ENCODE results near the gene PATL2.
"Not testable (repeated sequence)": the region's sequence is repeated elsewhere in the genome, so short reads cannot be mapped to it uniquely, and the experiment has no call there.

Gene PATL2

DNA sequence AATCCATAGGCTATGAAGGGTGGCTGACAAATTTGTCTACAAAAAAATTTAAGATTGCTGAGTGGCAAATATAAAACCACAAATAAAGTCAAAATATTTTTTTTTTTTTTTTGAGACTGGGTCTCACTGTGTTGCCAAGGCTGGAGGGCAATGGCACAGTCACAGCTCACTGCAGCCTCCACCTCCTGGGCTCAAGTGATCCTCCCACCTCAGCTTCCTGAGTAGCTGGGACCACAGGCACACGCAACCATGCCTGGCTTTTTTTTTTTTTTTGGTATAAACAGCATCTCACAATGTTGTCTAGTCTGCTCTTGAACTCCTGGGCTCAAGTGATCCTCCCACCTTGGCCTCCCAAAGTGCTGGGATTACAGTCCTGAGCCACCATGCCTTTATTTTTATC, 20.9 kb downstream of the PATL2 start:
- not testable (repeated sequence) for DNase-seq (ENCODE audit: low spot score)

DNA sequence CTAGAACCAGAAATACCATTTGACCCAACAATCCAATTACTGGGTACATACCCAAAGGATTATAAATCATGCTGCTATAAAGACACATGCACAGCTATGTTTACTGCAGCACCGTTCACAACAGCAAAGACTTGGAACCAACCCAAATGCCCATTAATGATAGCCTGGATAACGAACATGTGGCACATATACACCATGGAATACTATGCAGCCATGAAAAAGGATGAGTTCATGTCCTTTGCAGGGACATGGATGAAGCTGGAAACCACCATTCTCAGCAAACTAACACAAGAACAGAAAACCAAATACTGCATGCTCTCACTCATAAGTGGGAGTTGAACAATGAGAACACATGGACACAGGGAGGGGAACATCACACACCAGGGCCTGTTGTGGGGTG, 21.8 kb downstream of the PATL2 start:
- not testable (repeated sequence) for DNase-seq (ENCODE audit: low spot score)

DNA sequence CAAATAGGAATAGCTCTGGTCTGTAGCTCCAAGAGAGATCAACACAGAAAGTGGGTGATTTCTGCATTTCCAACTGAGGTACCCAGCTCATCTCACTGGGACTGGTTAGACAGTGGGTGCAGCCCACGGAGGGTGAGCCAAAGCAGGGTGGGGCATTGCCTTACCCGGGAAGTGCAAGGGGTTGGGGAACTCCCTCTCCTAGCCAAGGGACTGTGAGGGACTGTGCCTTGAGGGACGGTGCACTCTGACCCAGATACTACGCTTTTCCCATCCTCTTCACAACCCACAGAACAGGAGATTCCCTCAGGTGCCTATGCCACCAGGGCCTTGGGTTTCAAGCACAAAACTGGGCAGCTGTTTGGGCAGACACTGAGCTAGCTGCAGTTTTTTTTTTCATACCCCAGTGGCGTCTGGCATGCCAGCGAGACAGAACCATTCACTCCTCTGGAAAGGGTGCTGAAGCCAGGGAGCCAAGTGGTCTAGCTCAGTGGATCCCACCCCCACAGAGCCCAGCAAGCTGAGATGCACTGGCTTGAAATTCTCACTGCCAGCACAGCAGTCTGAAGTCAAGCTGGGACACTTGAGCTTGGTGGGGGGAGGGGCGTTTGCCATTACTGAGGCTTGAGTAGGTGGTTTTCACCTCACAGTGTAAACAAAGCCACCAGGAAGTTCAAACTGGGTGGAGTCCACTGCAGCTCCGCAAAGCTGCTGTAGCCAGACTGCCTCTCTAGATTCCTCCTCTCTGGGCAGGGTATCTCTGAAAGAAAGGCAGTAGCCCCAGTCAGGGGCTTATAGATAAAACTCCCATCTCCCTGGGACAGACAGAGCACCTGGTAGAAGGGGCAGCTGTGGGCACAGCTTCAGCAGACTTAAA, 28.1 kb downstream of the PATL2 start:
- peak; percentile 60 for DNase-seq (ENCODE audit: low spot score)

DNA sequence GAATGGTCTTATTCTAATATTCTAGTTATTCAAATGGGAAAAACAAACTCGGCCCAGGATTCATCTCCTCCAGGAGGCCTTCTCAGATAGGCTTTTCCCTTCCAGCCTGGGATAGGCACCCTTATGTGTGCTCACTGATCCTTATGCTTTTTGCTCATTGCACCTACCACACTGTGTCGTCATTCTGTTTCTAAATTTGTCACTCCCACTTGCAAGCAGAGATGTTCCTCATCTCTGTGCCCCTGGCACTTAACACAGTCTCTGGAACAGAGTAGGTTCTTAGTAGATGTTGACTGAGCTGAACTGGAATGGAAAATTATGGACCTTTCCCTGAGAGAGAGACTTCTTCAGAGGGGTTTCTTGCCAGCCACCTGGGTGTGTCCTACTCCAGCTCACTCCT, 28.9 kb downstream of the PATL2 start:
- no peak for DNase-seq (ENCODE audit: low spot score)

DNA sequence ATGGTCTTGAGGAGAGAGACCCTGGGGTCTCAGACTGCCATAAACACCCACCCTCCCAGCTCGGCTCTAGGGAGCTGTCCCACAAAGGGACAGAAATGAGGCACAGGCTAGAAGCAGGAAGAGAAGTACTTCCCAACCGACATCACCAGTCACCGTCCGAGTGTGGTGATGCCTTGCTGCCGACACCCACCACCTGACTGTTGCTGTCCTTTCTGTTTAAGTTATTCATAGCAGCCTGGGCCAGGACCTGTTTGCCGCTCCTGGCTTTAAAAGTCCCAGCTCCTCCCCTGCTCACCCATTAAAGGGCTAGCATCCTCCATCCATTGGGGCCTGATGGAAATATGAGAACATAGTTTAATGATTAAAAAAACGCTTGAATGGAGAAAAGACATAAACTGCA, 34.4 kb downstream of the PATL2 start:
- DNase-seq (ENCODE audit: low spot score), result no peak

DNA sequence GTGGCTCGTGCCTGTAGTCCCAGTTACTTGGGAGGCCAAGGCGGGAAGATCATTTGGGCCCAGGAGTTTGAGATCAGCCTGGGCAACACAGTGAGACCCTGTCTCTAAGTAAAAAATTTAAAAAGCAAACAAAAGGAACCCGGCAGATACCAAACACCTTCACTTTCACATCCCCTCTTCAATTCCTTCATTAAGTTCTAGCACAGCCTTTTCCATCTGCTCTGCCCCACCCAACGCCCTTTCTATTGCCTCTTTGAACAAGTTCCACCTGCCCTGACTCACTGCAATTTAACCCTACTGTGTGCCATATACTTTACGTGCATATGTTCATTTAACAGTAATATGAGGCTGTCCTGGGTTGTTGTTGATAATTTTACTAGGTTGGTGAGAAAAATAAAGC, 35.2 kb downstream of the PATL2 start:
- no peak for DNase-seq (ENCODE audit: low spot score)

DNA sequence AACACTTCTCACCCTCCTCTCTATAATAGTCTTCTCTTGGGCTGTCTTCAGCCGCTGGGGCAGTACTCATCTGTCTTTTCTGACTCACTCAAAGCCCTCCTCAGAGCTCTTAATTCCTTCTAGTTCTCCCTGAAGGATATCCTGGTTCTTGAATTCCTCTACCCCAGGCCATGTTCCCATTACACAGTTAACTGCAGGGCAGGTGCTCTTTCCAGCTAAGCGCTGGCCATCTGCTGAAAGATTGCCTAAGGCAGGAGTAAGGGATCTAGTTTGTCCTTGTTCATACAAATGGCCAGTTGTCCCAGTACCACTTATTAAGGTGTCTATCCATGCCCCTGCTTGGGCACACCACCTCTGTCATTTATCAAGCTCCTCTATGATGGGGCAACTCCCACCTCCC, 37.5 kb downstream of the PATL2 start:
- DNase-seq (ENCODE audit: low spot score), result no peak

DNA sequence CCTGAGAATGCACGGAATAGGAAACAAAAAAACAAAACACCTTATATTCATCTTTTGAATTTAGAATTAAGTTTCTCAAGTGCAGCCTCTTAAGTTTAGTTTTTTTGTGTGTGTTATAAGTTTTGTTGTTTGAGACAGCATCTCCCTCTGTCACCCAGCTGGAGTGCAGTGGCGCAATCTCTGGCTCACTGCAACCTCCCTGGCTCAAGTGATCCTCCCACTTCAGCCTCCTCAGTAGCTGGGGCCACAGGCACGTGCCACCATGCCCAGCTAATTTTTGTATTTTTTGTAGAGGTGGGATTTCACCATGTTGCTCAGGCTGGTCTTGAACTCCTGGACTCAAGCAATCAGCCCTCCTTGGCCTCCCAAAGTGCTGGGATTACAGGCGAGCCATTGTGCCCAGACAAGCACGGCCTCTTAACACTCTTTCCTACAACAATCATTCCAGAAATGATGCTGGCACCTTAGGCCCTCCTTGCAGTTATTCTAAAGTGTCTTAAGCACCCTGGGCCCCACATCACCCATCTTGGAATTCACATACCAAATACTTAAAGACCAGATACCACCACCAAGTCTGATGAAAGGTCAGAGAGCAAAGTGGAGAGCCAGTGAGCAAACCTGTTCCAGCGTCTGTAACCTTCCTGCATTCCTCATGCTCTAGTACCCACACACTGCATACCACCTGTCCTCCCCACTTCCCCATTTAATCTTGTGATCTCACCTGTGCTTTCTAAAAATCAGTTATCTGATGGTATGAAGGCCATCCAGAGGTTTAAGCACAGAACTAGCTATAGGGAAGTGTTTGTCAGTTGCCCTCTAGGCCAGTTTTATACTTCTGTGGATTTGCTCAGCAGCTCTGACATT, 40.8 kb downstream of the PATL2 start:
- no peak for DNase-seq (ENCODE audit: low spot score)

DNA sequence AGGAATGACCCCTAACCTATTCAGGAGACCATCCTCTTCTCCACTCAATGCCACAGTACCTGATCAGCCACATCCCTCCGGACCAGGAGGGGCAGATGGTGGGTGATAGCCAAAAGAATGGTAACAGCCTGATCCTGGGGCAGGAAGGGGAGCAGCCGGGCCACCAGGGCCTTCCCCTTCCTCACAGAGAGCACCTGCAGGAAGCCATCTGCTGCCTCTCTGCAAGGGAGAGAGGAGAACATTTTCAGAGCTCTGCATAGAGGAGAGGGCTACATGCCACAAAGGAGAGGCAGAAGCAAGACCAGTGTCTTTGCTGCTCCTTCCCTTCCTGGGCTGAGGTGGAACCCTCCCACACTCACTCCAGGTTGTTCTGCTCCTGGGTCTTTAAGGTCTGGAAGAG, 42.2 kb downstream of the PATL2 start:
- DNase-seq (ENCODE audit: low spot score), result no peak

DNA sequence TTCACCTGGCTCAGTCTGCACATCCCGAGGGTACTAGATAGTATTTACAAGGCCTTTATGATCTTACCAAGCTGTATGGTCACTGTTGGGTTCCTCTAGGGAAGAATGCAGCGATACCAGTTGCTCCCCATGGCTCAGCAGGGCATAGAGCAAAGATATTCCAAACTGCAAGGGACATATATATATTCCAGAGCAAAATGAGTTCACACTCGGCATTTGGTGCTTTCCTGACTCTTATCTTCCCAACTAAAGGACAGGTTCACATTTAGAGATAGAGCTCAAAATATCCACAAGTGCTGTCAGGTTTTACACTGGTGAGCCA, 44.1 kb downstream of the PATL2 start:
- no peak for DNase-seq (ENCODE audit: low spot score)

DNA sequence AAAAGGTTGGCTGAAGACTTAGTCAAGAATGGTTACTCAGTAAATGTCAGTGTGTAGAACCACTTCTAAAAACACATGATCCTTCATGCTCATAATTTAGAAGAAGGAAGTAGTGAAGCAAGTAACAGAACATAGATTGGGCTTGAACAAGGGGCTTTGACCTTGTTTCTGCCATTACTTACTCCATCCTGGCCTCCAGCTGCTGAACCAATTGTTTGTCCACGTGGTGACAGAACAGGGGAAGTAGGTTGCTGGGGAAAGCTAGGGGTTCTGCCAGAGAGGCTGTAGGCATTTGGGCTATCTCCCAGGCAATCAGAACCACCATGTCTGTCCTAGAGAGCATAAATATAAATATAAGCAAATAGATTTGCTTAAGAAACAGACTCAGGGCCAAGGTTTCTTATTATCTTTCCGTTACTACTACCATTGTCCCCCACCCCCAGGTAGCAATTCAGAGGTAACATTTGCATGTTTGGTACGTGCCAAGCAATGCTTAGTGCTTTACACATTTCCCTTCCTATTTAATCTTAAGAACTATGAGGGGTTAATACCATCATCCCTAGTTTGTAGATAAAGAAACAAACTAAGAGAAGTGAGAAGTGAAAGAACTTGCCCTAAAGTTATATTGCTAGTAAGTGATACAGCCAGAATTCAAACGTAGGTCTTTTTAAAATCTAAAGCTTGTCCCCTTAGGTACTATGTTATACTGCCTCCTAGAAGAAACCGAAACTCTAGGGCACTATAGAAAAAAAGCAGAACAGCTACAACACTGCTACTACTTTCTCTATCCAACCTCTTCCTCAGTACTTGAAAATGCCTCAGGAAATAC, 44.7 kb downstream of the PATL2 start:
- DNase-seq (ENCODE audit: low spot score), result no peak

DNA sequence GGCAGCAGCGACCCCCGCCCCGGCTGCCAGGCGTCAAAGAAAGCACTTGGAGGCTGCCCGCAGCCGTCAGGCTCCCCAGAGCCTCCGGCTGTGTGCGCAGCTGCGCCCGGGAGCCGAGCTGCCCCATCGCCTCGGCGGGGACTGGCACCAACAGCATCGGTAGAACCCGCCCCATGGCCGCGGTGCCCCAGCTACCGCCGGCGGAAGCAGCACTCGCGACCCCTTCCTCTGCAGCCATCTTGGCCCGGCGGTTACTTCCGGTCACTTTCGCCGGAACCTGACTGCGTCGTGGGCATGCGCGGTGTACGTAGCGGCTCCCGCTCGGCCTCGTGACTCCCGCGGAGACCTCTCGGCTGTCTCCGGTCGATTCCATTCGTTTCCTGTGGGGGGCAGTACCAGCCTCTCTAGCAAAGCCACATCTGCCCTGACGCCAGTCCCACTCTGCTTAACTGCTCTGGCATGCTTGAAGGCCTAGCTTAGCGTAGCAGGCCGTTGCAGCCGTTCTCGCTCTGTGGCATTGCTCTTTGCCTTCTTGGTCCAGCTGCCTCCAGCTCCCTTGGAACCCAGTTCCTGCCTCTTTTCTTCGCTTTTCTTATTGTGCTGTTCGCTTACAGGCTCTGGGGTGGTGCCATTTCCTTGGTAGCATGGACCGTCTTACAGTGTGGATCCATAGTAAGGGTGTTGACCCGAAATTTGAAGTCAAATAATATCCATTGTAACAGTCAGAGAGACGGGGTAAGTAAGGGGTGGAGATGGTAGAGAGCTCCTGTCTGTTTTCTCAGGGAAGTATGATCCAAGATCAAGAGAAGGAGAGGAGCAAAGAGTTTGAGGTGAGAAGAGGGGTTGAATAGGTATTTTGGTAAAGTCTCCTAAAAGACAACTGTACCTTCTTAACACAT, 47.5 kb downstream of the PATL2 start, which contains the start of gene SPG11:
TSS of gene SPG11 (minus strand) at position 253 of the 899 bp plus-strand sequence. CDS start at position 238, 15 bp downstream.
- peak; percentile 92 for DNase-seq (ENCODE audit: low spot score)

DNA sequence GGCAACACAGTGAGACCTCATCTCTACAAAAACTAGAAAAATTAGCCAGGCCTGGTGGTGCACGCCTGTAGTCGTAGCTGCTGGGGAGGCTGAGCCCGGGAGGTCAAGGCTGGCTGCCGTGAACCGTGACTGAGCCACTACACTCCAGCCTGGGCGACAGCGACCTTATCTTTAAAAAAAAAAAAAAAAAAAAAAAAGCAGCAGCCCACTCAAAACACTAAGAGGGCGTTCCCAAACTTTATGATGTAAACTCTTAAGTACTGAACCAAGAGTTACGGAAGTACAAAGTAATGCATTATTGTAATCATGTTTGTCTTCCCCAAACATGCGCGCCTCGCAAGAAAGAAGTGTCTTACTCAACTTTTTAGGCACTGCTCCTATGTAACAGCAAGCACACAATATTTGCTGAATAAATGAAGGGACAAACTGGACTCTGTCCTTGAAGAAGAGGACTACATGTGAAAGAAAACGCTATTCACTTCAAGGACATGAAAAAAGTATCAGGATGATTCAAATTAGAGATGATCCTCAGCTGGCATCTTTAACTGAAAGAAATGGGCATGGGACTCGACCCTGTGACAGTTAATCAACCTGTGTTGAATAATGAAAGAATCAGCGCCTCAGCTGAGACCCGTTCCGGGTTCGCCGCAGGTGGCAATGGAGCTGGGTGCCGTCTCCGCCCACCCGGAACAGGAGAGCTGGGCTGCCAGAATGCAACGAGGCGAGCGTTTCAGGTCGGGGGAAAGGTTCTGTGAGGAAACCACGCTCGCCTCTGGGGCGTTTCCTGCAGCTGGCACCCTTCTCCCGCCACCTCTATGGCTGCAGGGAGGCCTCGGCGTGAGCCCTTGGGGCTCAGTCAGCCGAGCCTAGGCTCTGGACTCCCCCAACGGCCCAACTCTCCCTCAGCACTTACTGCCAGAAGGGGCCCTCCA, 48.4 kb downstream of the PATL2 start:
- DNase-seq (ENCODE audit: low spot score), result peak; percentile 64

DNA sequence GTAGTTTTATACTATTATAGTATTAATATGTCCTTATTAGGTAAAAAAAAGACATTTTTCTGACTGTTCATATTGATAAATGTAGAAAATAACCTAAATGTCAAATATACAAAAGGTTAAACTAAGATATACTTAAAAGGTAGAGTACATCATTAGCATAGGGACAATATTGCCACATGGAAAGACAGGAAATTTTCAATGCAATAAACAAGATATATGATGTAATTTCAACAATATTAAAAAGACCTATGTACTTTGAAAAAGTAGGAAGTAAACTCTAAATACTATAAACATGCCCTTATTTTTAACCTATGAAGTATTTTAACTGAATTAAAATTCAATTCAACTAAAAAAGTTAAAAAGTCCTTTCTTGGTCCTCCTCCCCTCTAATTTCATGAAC, 49.5 kb downstream of the PATL2 start:
- no peak for DNase-seq (ENCODE audit: low spot score)

DNA sequence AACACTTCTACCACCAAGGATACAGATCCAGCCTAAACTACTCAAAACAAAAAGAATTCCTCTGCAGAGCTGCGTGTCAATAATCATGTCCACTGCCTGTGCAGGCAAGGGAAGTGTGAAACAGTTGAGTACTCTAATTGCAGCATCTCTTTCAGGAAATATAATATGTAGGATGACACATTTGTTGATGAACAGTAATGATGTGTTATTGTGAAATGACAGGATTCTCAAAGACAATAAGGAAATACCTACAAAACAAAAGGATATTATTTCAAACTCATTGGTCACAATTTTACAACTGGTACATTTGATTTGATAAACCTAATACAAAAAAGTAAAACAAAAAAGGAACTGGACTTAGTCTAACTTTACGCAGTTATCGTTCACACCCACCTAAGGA, 52.1 kb downstream of the PATL2 start:
- no peak for DNase-seq (ENCODE audit: low spot score)

DNA sequence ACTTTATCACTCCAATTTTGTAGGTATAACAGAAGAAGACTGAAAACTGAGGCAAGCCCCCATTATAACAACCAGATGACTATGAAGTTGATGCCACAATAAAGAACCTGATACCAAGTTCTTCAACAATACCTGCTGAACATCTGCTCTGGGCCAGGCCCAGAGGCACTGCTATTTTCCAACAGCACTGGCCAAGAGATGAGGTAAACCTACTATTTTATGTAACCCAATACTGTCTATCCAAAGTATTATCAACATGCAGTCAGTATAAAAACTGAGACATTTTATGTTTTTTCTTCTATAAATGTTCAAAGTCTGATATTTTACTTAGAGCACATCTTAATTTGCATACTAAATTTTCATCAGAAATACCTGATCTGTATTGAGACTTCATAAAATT, 53.7 kb downstream of the PATL2 start:
- no peak for DNase-seq (ENCODE audit: low spot score)

DNA sequence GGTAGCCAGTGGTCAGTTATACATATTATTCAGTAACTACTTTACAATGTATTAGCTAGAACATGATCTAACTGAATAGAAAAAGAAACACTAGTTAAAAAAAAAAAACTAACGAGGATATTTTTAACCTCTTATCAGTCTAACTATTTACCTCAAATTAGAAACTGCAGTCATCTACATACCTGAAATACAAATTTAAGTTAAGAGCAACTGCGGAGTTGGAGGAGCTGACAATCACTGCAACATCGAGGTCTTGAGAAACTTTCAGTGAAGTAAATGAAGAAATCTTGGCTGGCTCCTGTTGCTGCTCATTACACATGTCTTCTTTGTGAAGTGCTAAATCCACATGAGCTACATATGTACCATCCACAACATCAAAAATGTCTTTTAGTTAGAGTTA, 54.2 kb downstream of the PATL2 start:
- DNase-seq (ENCODE audit: low spot score), result no peak

DNA sequence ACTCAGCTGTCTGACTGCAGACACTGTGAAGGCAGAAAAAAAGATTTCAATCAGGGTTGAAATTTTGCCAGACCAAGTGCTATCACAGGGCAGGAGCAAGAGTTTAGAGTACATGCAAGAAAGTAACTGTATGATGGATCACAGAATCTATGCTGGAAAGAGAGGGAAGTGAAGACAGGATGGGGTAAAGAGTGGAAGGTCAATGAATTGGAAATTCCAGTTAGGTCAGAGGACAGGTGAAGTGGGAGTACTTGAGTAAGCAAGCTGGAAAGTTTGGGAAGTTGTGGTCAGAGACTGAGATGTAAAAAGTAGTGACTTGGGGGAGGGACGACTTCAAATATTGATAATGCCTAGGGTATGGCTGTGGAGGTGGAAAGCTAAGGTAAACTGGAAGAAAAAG, 54.8 kb downstream of the PATL2 start:
- DNase-seq (ENCODE audit: low spot score), result no peak

DNA sequence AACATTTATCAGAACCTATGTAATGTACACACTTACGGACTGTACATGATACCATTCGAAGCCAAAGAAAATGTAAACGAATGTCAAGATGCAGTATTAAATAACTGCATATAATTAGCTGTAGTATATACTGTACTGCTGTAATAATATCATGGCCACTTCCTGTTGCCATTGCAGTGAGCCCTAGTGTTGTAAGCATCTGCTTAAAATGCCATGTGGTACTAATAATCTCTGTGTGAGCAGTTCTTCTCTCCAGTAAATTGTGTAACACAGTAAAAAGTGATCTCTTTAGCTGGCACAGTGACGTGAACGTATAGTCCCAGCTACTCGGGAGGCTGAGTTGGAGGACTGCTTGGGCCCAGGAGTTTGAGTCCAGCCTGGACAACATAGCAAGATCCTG, 56.3 kb downstream of the PATL2 start:
- no peak for DNase-seq (ENCODE audit: low spot score)

DNA sequence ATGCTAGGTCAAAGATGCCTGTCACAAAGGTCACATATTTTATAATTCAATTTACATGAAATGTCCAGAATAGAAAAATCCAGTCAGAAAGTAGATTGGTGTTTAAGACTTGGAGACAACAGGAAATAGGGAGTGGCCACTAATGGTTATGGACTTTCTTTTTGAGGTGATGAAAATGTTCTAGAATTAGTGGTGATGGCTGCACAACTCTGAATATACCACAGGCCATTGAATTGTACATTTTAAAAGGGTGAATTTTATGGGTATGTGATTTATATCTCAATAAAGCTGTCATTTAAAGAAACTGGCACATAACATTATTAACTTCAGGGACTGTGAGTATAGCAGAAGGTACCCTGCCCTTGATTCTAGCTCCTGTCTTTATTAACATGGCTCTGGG, 63.5 kb downstream of the PATL2 start:
- no peak for DNase-seq (ENCODE audit: low spot score)

Measured in LoVo (cell line).